HEK293T (cell line): ENCODE data around the gene MRPS34.

Experiments used
- BHLHE40 ChIP-seq: fragments of 450-650 bp; IDR thresholded peaks from 2 replicates; pipeline ENCODE4 v1.6.1; 2016; ENCODE audit warnings: mild to moderate bottlenecking, moderate library complexity, borderline replicate concordance
- CTBP1 ChIP-seq: fragments of 450-650 bp; IDR thresholded peaks from 2 replicates; pipeline ENCODE4 v1.6.1; 2016; ENCODE audit warnings: borderline replicate concordance
- ELF4 ChIP-seq: fragments of 450-650 bp; IDR thresholded peaks from 2 replicates; pipeline ENCODE4 v1.6.1; 2017; ENCODE audit warnings: antibody characterized with exemption
- FOXA1 ChIP-seq: fragments of 450-650 bp; IDR thresholded peaks from 2 replicates; pipeline ENCODE4 v1.6.1; 2016; ENCODE audit warnings: mild to moderate bottlenecking
- HDGF ChIP-seq: fragments of 450-650 bp; IDR thresholded peaks from 2 replicates; pipeline ENCODE4 v1.6.1; 2017; ENCODE audit warnings: antibody characterized with exemption, borderline replicate concordance
- LEF1 ChIP-seq: fragments of 450-650 bp; IDR thresholded peaks from 2 replicates; pipeline ENCODE4 v1.6.1; 2017; ENCODE audit warnings: mild to moderate bottlenecking, borderline replicate concordance
- NFRKB ChIP-seq: fragments of 450-650 bp; IDR thresholded peaks from 2 replicates; pipeline ENCODE4 v1.6.1; 2016; ENCODE audit warnings: mild to moderate bottlenecking, moderate library complexity
- SP1 ChIP-seq: fragments of 450-650 bp; IDR thresholded peaks from 2 replicates; pipeline ENCODE4 v1.6.1; 2017
- SUZ12 ChIP-seq: fragments of 450-650 bp; IDR thresholded peaks from 2 replicates; pipeline ENCODE4 v1.6.1; 2016; ENCODE audit warnings: mild to moderate bottlenecking
- ZNF384 ChIP-seq: fragments of 450-650 bp; IDR thresholded peaks from 2 replicates; pipeline ENCODE4 v1.6.1; 2016
- TF ChIP-seq, protein P1 (sequence below): fragments of 450-650 bp; IDR thresholded peaks from 2 replicates; pipeline ENCODE4 v1.6.1; 2016

DNA sequence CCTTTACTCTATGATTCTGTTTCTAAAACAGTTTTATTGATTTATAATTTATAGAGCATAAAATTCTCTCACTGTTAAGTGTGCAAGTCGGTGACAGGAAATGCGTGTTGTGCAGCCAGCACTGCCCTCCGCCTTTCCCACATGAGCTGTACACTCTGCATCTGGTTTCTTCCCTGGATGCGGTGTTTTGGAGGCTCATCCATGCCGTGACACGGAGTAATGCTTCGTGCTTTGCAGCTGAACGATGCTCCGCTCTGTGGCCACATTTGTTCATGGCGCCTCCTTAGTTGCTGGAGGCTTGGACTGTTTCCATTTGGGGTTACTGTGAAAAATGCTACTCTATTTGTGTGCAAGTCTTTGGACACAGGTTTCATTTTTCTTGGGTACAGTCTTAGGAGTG lies 27.8 kb upstream of the MRPS34 start:
- TF ChIP-seq ELF4 (no peak), SUZ12 (no peak), CTBP1 (no peak), SP1 (no peak), ZNF384 (no peak), BHLHE40 (no peak), HDGF (no peak), FOXA1 (no peak), LEF1 (no peak), NFRKB (no peak)
- TF ChIP-seq, protein P1, sequence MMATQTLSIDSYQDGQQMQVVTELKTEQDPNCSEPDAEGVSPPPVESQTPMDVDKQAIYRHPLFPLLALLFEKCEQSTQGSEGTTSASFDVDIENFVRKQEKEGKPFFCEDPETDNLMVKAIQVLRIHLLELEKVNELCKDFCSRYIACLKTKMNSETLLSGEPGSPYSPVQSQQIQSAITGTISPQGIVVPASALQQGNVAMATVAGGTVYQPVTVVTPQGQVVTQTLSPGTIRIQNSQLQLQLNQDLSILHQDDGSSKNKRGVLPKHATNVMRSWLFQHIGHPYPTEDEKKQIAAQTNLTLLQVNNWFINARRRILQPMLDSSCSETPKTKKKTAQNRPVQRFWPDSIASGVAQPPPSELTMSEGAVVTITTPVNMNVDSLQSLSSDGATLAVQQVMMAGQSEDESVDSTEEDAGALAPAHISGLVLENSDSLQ: no peak
